Measurements from ENCODE around the gene KPNA1. TPM values are rescaled to one million over a fixed set of nuclear protein-coding genes. Genes with fewer than 3 reads are reported as not detected.
"Not testable (repeated sequence)": the region's sequence is repeated elsewhere in the genome, so short reads cannot be mapped to it uniquely, and the experiment has no call there.

KPNA1 gene
- polyA plus RNA-seq, 1 experiment: 54.0 TPM

- no peaks in the 10 kb centered on the region for H3K9me3 ChIP-seq (ENCODE audit: control insufficient read depth, insufficient read depth, low read length)
- CTCF ChIA-PET: interaction anchor here (0.6 to 3.3 kb wide), 12 partner anchors 9 to 220 kb away, joined by 3 to 25 read pairs (median 4); no protein-coding TSS in a partner anchor
- no peaks in the 10 kb centered on the region for H3K27me3 ChIP-seq (ENCODE audit: control insufficient read depth, insufficient read depth, low read length)
- POLR2A ChIA-PET: no interaction called here
- TF ChIP-seq CTCF (IDR thresholded peaks at IDR 0.05; ENCODE audit: low read depth, low read length): peak; percentile 57
- no peak overlapping the region for H3K4me3 ChIP-seq (ENCODE audit: low read depth, low read length)
- DNase-seq (ENCODE audit: low read depth, low spot score): peak; percentile 27
- no peak overlapping the region for H3K27ac ChIP-seq (ENCODE audit: low read depth, low read length)
Measured at GRCh38 chr3:122458992-122459391, 55.7 kb downstream of the KPNA1 start.

GRCh38 chr3:122457706-122458105, 57.0 kb downstream of the KPNA1 start:
- Histone ChIP-seq H3K27ac (ENCODE audit: low read depth, low read length) (no peak overlapping the region), H3K9me3 (ENCODE audit: control insufficient read depth, insufficient read depth, low read length) (no peaks in the 10 kb centered on the region), H3K27me3 (ENCODE audit: control insufficient read depth, insufficient read depth, low read length) (no peaks in the 10 kb centered on the region), H3K4me3 (ENCODE audit: low read depth, low read length) (no peak overlapping the region)
- ChIA-PET POLR2A (no interaction called here), CTCF (interaction anchor here (1.0 to 3.3 kb wide), 11 partner anchors 10 to 911 kb away, joined by 3 to 25 read pairs (median 4); no protein-coding TSS in a partner anchor)
- no peak for TF ChIP-seq CTCF (IDR thresholded peaks at IDR 0.05; ENCODE audit: low read depth, low read length)
- no peak for DNase-seq (ENCODE audit: low read depth, low spot score)

GRCh38 chr3:122456074-122456473, 58.7 kb downstream of the KPNA1 start:
- H3K27me3 ChIP-seq (ENCODE audit: control insufficient read depth, insufficient read depth, low read length): no peaks in the 10 kb centered on the region
- no peaks in the 10 kb centered on the region for H3K9me3 ChIP-seq (ENCODE audit: control insufficient read depth, insufficient read depth, low read length)
- H3K27ac ChIP-seq (ENCODE audit: low read depth, low read length): no peak overlapping the region
- ChIA-PET POLR2A (no interaction called here), CTCF (interaction anchor here (0.6 to 3.3 kb wide), 2 partner anchors 11 to 223 kb away, joined by 3 to 25 read pairs; no protein-coding TSS in a partner anchor)
- H3K4me3 ChIP-seq (ENCODE audit: low read depth, low read length): no peak overlapping the region
- no peak for DNase-seq (ENCODE audit: low read depth, low spot score)
- no peak for TF ChIP-seq CTCF (IDR thresholded peaks at IDR 0.05; ENCODE audit: low read depth, low read length)

GRCh38 chr3:122451371-122451770, 63.4 kb downstream of the KPNA1 start:
- no peak overlapping the region for H3K4me3 ChIP-seq (ENCODE audit: low read depth, low read length)
- no peaks in the 10 kb centered on the region for H3K27me3 ChIP-seq (ENCODE audit: control insufficient read depth, insufficient read depth, low read length)
- ChIA-PET CTCF (interaction anchor here (0.6 to 1.0 kb wide), 2 partner anchors 38 to 59 kb away, joined by 3 read pairs; no protein-coding TSS in a partner anchor), POLR2A (no interaction called here)
- H3K9me3 ChIP-seq (ENCODE audit: control insufficient read depth, insufficient read depth, low read length): no peaks in the 10 kb centered on the region
- no peak for TF ChIP-seq CTCF (IDR thresholded peaks at IDR 0.05; ENCODE audit: low read depth, low read length)
- no peak for DNase-seq (ENCODE audit: low read depth, low spot score)
- H3K27ac ChIP-seq (ENCODE audit: low read depth, low read length): no peak overlapping the region

- POLR2A ChIA-PET; H3K4me3 ChIP-seq (ENCODE audit: low read depth, low read length); H3K9me3 ChIP-seq (ENCODE audit: control insufficient read depth, insufficient read depth, low read length); H3K27me3 ChIP-seq (ENCODE audit: control insufficient read depth, insufficient read depth, low read length); CTCF ChIA-PET; DNase-seq (ENCODE audit: low read depth, low spot score); H3K27ac ChIP-seq (ENCODE audit: low read depth, low read length): not testable (repeated sequence)
Measured at GRCh38 chr3:122448218-122448617, 66.5 kb downstream of the KPNA1 start.

GRCh38 chr3:122444491-122444887, 70.2 kb downstream of the KPNA1 start:
- H3K9me3 ChIP-seq (ENCODE audit: control insufficient read depth, insufficient read depth, low read length); POLR2A ChIA-PET; H3K27ac ChIP-seq (ENCODE audit: low read depth, low read length); H3K4me3 ChIP-seq (ENCODE audit: low read depth, low read length); DNase-seq (ENCODE audit: low read depth, low spot score); H3K27me3 ChIP-seq (ENCODE audit: control insufficient read depth, insufficient read depth, low read length): not testable (repeated sequence)
- CTCF ChIA-PET: interaction anchor here (0.6 kb wide), 1 partner anchor 12 kb away, joined by 3 read pairs; no protein-coding TSS in a partner anchor

- H3K4me3 ChIP-seq (ENCODE audit: low read depth, low read length); CTCF ChIA-PET; H3K27me3 ChIP-seq (ENCODE audit: control insufficient read depth, insufficient read depth, low read length); DNase-seq (ENCODE audit: low read depth, low spot score); H3K9me3 ChIP-seq (ENCODE audit: control insufficient read depth, insufficient read depth, low read length); POLR2A ChIA-PET; H3K27ac ChIP-seq (ENCODE audit: low read depth, low read length): not testable (repeated sequence)
Measured at GRCh38 chr3:122443762-122444490, 70.8 kb downstream of the KPNA1 start.
